GM21619 (cell line): ENCODE results near the gene ZNF224.
A peak's percentile ranks its signal among the peaks of the same experiment; 100 is the strongest.

Experiments
- ATAC-seq: cut with Tn5 transposase; IDR thresholded peaks from one replicate; pipeline ENCODE4 v1.9.1; 2021; ENCODE audit not compliant: unreplicated experiment

ZNF224 gene

GRCh38 chr19:44093931-44094765 lies at the start of gene ZNF224:
ZNF224 (plus strand) TSS chr19:44094361; CDS start chr19:44097874, 3,513 bp downstream.
- ATAC-seq: peak; percentile 75

DNA sequence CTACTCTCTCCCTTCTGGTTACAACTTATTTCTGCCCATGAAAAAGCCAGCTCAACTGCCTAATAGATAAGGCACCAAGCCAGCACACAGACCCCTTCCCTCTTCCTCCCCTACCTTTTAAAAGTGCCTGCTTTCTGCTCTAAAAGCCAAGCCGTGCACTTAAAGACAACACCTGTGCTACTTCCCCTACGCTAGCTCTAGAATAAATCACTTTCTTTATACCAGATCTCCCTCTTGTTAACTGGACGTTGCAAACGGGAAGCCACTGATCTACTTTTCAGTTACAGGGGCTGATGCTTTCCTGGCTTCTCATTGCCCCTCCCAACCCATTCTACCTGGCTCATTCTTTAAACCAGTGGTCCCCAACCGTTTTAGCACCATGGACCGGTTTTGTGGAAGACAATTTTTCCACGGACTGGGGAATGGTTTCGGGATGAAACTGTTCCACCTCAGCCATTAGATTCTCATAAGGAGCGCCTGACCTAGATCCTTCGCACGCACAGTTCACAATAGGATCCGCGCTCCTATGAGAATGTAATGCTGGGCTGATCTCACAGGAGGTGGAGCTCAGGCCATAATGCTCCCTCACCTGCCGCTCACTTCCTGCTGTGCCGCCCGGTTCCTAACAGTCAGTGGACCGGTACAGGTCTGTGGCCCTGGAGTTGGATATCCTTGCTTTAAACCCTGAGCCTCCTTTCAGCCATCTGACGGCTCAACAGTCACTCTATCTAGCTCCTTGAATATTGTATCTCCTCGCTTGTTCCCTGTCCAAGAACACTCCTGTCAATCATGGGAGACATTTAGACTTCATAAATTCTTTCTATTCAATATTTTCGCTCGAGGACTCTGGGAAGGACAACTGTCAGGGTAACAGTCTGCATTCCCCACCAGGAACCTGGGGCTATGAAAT lies 43.2 kb upstream of the ZNF224 start:
- ATAC-seq: no peak

DNA sequence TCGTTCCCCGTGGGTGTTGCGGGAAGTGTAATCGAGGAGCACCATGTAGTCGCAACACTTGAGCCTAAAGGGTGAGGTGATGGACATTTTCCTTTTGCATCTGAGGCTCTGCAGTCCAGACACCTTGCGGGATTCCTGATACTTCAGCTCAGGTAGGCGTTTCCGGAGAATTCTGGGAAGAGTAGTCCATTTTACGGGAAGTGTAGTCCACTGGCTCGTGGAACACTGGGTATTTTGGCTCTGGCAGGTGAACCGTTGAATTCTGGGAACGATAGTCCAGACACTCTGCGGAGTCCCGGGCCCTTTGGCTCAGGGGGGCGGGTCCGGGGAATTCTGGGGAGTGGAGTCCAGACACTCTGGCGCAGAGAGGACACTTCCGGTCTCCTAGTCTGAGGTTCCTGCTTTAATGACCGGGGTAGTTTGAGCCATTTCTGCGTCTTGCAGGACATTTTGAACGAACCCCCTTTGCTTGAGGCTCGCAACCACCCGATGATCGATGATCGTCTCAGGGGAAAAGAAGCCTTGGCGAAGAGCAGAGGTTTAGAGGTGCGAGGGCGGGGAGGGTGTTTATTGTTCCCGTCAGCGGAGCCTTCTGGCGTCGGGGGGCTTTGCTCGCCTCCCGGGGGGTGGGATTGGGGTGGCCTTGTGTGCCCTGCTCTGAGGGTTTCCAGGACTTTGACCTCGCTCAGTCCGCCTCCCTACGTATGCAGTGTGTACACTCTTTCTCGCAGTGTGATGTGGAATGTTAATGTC lies 42.3 kb upstream of the ZNF224 start, which contains the start of gene ZNF223:
ZNF223 (plus strand) TSS at position 387 of the 753 bp plus-strand sequence. CDS start 3,141 bp downstream, outside the sequence.
- ATAC-seq: peak; percentile 71

DNA sequence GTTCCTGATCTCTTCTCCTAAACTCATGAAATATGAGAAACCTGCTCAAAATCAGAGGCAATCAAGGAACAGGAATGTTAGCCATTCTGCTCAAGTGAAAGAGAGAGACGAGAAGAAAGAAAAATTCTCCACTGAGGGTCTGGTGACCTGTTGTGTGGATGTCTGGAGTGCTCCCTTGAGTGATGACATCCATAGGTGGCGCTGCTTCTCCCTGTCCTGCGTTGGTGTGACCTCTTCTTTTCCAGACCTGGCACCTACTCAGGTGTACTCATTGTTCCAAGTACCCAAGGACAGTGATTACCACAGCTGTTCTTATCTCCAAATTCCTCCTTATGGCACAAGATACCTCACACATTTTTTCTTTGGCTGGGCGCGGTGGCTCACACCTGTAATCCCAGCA lies 38.3 kb upstream of the ZNF224 start:
- ATAC-seq: no peak

- ATAC-seq: no peak
These were observed 34.9 kb upstream of the ZNF224 start for GRCh38 chr19:44059229-44059628.

GRCh38 chr19:44061038-44061437 lies 33.1 kb upstream of the ZNF224 start:
- no peak for ATAC-seq

DNA sequence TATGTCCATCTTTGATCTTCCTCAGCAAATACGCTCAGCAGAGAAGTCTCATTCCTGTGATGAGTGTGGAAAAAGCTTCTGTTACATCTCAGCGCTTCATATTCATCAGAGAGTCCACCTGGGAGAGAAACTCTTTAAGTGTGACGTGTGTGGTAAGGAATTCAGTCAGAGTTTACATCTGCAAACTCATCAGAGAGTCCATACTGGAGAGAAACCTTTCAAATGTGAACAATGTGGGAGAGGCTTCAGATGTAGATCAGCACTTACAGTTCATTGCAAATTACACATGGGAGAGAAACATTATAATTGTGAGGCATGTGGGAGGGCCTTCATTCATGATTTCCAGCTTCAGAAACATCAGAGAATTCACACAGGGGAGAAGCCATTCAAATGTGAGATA lies 27.9 kb upstream of the ZNF224 start:
- no peak for ATAC-seq

DNA sequence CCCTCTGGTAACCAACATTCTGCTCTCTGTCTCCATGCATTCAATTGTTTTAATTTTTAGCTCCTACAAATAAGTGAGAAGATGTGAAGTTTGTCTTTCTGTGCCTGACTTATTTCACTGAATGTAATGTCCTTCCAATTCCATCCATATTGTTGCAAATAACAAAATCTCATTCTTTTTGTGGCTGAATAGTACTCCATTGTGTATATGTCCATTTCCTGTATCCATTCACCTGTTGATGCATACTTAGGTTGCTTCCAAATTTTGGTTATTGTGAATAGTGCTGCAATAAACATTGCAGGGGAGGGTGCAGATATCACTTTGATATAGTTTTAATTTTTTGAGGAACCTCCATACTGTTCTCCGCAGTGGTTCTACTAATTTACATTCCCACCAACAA lies 24.7 kb upstream of the ZNF224 start:
- no peak for ATAC-seq

DNA sequence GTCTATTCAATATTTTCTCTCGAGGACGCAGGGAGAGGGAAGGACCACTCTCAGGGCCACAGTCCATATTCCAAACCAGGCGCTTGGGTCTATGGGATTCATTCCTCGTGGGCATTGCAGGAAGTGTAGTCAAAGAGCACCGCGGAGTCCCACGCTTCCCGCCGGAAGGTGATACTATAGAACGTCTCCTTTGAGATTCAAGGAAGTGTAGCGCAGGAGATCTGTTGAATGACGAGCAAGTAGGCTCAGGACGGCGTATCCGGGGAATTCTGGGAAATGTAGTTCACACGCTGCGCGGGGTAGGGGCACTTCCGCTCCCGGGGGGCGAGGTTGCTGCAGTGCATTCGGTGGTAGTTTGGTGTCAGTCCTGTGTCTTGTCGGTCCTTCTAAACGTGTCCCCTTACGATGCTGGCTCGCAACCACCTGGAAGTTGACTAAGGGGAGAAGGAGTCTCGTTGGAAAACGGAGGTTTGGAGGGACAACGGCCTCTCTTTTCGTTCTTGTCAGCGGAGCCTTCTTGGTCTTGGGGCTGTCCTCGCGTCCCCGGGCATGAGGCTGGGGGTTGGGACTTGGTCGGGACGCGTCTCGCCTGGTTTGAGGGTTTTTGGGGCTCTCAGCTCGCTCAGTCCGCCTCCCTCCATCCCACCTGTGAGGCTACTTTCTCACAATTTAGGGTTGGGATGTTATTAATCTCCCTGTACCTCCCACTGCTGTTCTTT lies 22.2 kb upstream of the ZNF224 start, which contains the start of gene ZNF284:
ZNF284 (plus strand) TSS at position 336 of the 719 bp plus-strand sequence. CDS start 4,231 bp downstream, outside the sequence.
- peak; percentile 97 for ATAC-seq

DNA sequence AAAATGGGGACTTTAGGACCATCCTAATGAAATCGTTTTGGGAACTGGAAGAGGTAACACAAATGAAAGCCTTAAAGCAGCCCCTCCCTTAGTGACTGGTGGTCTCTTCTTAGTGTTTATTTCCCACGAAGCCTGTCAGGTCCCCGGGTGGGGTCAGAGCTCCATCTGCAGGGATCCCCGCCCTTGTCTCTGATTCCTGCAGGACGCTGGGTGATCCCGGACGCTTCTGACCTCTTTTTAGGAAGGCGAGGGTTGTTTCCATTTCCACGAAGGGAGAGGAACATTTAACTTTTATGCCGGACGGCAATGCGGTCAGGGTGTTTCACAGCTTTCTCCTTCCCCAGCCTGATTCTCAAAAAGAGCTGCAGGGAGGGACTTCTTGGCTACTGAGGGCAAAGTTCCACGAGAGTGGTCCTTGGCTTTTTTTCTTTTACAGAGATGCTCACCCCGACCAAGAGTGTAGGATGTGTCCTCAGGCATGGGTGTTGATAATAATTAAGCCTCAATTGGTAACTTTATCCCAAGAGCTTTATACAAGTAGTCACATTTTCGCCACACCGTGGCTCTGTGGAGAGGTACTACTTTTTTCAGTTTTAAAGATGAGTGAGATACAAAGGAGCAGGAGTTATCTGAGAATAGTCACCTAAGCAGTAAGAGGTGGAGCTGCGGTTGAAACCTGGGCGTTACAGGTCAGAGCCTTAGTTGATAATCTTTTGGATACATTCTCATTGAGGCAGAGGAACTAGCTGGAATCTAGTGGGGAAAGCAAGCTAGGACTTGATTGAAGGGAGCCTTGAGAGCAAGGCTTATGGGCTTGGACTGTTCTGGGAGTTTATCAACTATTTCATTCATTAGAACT lies 21.4 kb upstream of the ZNF224 start:
- no peak for ATAC-seq

DNA sequence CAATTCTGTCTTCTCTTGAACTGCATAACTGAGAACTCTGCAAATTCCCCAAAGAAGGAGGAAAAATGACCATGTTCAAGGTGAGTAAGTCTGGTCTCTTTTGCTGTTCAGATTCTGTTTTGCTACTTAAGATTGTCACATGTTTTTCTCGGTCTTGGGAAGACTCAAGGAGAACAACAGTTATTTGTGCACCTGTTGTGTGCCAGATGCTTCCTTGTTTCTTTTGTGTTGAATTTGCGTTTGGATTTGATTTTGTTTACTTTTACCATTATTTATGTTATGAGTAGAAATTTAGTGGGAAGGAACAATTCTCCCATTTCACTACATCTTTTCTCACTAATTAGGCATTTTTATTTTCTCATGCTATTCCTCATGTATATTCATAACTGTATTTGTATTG lies 17.8 kb upstream of the ZNF224 start:
- no peak for ATAC-seq

DNA sequence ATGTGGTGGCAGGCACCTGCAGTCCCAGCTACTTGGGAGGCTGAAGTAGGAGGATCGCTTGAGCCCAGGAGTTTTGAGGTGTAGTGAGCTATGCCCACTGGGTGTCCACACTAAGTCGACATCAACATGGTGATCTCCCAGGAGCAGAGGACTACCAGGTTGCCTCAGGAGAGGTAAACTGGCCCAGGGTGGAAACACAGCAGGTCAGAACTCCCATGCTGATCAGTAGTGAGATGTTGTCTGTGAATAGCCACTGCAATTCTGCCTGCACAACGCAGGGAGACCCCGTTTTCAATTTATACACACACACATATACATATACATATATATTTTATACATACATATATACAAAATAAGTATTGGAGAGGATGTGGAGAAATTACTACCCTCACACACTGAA lies 2.1 kb upstream of the ZNF224 start:
- ATAC-seq: no peak

GRCh38 chr19:44107751-44108150 lies 13.6 kb downstream of the ZNF224 start:
- no peak for ATAC-seq

DNA sequence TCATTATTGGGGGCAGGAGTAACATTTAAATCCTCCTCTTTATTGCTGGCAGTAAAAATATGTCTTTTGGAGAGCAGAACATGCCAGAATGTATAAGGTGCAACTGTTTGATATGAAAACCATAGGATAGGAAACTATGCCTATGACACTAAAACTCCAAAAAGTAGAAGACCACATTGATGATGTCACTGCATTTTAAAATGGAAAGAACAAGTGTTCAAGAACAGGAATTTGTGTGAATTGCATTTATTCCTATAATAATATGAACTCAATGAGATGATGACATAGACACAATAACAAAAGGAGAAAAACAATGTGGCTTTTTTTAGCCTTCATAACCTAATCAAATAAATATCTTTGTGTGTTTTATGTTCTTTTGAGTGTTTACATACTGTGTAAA lies 15.3 kb downstream of the ZNF224 start:
- no peak for ATAC-seq

DNA sequence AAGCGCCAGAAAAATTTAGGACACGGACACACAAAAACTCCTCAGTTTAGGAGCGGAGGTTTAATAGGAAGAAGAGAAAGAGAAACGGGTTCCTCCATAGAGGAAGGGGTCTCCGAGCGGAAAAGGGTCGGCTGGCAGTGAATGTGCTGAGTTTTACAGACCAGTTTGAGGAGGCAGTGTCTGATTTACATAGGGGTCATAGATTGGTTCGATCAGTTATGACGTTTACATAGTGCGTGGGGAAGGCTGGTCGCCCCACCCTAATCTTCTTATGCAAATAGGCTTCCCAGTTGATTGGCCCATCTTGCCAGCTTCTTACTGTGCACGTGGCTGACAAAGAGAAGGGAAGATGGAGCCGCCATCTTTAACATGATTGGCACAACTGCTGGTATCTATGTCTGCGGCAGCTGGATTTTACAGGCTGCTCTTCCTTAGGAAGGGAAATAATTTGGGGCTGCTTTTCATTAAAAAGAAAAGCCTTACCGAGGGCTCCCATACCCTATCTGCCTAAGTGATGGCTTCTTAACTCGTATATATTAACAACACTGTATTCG lies 17.8 kb downstream of the ZNF224 start:
- ATAC-seq: no peak

- ATAC-seq: no peak
These were observed 18.6 kb downstream of the ZNF224 start for GRCh38 chr19:44112802-44113137.

- ATAC-seq: peak; percentile 93
These were observed 19.1 kb downstream of the ZNF224 start, which contains the start of gene ZNF225 for GRCh38 chr19:44113138-44113783. ZNF225 (plus strand) TSS chr19:44113399; CDS start chr19:44115828, 2,429 bp downstream.

GRCh38 chr19:44113784-44114390 lies 19.7 kb downstream of the ZNF224 start:
- ATAC-seq: no peak
